ENCODE measurements around the gene ZMAT5.

GRCh38 chr22:29701155-29701999 lies 65.4 kb downstream of the ZMAT5 start:
- TF ChIP-seq ZFP3 (CRISPR knock-in tag; IDR thresholded peaks at IDR 0.05) (no peak), SNAI2 (CRISPR knock-in tag; IDR thresholded peaks at IDR 0.05) (no peak), ISL1 (CRISPR knock-in tag; IDR thresholded peaks at IDR 0.05) (no peak), GLIS3 (CRISPR knock-in tag; IDR thresholded peaks at IDR 0.05) (no peak), PATZ1 (CRISPR knock-in tag; IDR thresholded peaks at IDR 0.05; ENCODE audit: borderline replicate concordance) (no peak), ZFP30 (CRISPR knock-in tag; IDR thresholded peaks at IDR 0.05) (no peak), TCF4 (CRISPR knock-in tag; IDR thresholded peaks at IDR 0.05; ENCODE audit: borderline replicate concordance) (no peak), ZNF565 (CRISPR knock-in tag; conservative IDR thresholded peaks at IDR 0.05; ENCODE audit: low read depth) (no peak), CREB5 (CRISPR knock-in tag; IDR thresholded peaks at IDR 0.05; ENCODE audit: low read depth) (no peak), ZNF70 (CRISPR knock-in tag; IDR thresholded peaks at IDR 0.05) (no peak), CSDC2 (CRISPR knock-in tag; IDR thresholded peaks at IDR 0.05) (no peak), POU6F1 (CRISPR knock-in tag; IDR thresholded peaks at IDR 0.05; ENCODE audit: borderline replicate concordance, low read depth) (no peak), RARB (CRISPR knock-in tag; IDR thresholded peaks at IDR 0.05) (no peak)

Data from SK-N-SH treated with all-trans-retinoic acid at 6 μM for 48 hours (cell line).